Measurements from ENCODE around the gene TEX35.
A peak's percentile ranks its signal among the peaks of the same experiment; 100 is the strongest.

TEX35 gene

DNA sequence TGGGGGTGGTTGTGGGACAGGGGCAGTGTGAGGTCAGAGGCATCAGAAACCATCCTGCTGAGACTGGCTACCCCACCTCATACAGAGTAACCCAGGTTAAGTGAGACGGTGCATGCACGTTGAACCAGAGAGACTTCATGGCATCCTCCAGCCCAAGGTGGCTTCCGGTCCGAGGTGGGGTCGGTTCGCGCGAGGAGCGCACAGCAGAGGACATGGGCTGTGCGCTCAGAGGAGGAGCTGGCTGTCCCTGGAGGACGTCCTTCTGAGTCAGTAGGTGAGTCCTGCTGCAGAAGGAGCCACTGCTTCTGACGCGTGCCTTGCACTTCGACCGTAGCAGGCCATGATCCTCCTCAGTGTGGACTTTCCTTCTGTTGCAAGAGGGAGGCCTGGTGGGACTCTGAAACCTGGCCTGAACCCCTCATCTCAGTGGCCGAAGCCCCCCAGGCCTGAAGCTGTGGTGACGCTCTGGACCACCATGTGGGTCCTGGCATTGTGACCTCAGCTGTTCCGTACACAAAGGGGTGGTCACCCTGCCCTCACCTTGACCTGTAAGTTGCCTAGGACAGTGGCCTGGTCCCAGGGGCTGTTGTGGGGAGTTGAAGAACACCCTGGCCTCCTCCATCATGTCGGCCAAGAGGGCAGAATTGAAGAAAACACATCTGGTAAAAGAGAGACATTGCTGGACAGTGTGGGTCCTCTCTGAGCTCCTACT lies at the start of gene TEX35:
Gene TEX35, plus strand, starts transcription at position 544 of the 712 bp plus-strand sequence. Its CDS starts 80 bp downstream, at position 624.
- Histone ChIP-seq H3K27me3 (ENCODE audit: control insufficient read depth in 5 of 5, insufficient read depth in 4 of 5, low read length in 5 of 5) (no peaks in the 10 kb centered on the region), H3K9me3 (ENCODE audit: control insufficient read depth in 5 of 5, low read length in 5 of 5) (no peaks in the 10 kb centered on the region), H3K36me3 (ENCODE audit: control insufficient read depth in 5 of 5, insufficient read depth in 5 of 5, low read length in 5 of 5) (no peaks in the 10 kb centered on the region), H3K9ac (ENCODE audit: low read length in 5 of 5) (no peak within 1 kb of the TSS), H3K27ac (ENCODE audit: low read depth, low read length) (no peak within 1 kb of the TSS), H3K4me3 (ENCODE audit: low read depth in 1 of 5, low read length in 5 of 5) (peak within 1 kb of the TSS in 1 of 5 donors; percentile 37), H3K4me1 (ENCODE audit: control insufficient read depth in 5 of 5, insufficient read depth in 5 of 5, low read length in 5 of 5) (peaks cover 4 to 12% (median 11%) of the 10 kb centered on the region in 5 donors)

DNA sequence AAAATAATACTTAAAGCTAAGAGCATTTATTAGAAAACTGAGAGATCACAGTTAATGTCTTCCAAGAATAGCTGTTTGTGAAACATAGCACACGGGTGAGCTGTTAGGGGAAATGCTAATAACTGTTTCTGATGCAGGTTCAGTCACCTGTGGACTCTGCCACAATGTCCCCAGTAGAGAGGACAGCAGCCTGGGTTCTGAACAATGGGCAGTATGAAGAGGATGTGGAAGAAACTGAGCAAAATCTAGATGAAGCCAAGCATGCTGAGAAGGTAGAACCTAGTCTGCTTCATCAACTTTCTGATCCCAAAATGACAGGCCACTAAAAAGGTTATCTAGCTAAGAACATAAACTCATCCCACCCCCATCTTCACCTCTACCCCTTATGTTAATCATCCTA lies 48.8 kb upstream of the TEX35 start:
- Histone ChIP-seq H3K27ac (ENCODE audit: low read depth, low read length) (no peak overlapping the region), H3K4me1 (ENCODE audit: control insufficient read depth in 5 of 5, insufficient read depth in 5 of 5, low read length in 5 of 5) (no peaks in the 10 kb centered on the region), H3K27me3 (ENCODE audit: control insufficient read depth in 5 of 5, insufficient read depth in 4 of 5, low read length in 5 of 5) (no peaks in the 10 kb centered on the region), H3K4me3 (ENCODE audit: low read depth in 1 of 5, low read length in 5 of 5) (no peak overlapping the region), H3K9ac (ENCODE audit: low read length in 5 of 5) (no peak overlapping the region), H3K9me3 (ENCODE audit: control insufficient read depth in 5 of 5, low read length in 5 of 5) (no peaks in the 10 kb centered on the region), H3K36me3 (ENCODE audit: control insufficient read depth in 5 of 5, insufficient read depth in 5 of 5, low read length in 5 of 5) (peaks cover 22 to 38% (median 27%) of the 10 kb centered on the region in 5 donors)

DNA sequence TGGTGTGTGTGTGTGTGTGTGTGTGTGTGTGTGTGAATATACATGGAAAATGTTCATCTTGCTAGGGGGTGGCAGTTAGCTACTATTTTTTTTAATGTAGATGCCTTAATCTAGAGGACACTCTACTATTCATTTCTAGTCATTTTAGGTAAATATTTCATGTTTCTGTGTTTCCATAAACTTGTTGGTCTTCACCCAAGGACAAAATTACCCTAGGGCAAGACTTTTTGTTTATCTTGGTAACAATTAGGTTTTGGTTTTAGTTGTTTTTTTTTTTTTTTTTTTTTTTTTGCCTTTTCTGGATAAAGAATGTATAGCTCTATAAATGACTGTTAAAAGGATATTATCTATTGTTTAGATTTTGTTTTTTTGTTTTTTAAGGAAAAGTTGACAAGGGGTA lies 48.3 kb upstream of the TEX35 start:
- H3K27ac ChIP-seq (ENCODE audit: low read depth, low read length) = no peak overlapping the region
- H3K9ac ChIP-seq (ENCODE audit: low read length in 5 of 5) = no peak overlapping the region
- H3K36me3 ChIP-seq (ENCODE audit: control insufficient read depth in 5 of 5, insufficient read depth in 5 of 5, low read length in 5 of 5) = peaks cover 26 to 42% (median 30%) of the 10 kb centered on the region in 5 donors
- H3K4me3 ChIP-seq (ENCODE audit: low read depth in 1 of 5, low read length in 5 of 5) = no peak overlapping the region
- H3K4me1 ChIP-seq (ENCODE audit: control insufficient read depth in 5 of 5, insufficient read depth in 5 of 5, low read length in 5 of 5) = no peaks in the 10 kb centered on the region
- no peaks in the 10 kb centered on the region for H3K9me3 ChIP-seq (ENCODE audit: control insufficient read depth in 5 of 5, low read length in 5 of 5)
- H3K27me3 ChIP-seq (ENCODE audit: control insufficient read depth in 5 of 5, insufficient read depth in 4 of 5, low read length in 5 of 5) = no peaks in the 10 kb centered on the region

DNA sequence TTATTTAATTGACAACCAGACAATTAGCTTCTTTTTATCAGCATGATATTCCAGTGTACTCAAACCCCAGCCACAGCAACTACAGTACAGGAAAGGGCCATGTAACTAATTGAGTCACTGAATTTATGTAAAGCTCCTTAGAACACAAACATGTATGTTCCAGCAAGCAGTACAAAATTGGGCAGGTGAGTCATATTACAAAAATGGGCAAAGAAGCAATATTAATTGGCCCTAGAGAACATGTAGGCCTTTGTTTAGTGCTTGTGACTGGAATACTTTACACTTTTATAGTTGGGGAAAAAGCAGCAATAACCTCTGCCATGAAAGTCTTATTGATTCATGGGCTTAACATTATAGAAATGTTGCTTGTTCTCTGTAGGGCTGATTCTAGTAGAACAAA lies 47.9 kb upstream of the TEX35 start:
- Histone ChIP-seq H3K27ac (ENCODE audit: low read depth, low read length) (no peak overlapping the region), H3K36me3 (ENCODE audit: control insufficient read depth in 5 of 5, insufficient read depth in 5 of 5, low read length in 5 of 5) (peaks cover 26 to 42% (median 30%) of the 10 kb centered on the region in 5 donors), H3K27me3 (ENCODE audit: control insufficient read depth in 5 of 5, insufficient read depth in 4 of 5, low read length in 5 of 5) (no peaks in the 10 kb centered on the region)

DNA sequence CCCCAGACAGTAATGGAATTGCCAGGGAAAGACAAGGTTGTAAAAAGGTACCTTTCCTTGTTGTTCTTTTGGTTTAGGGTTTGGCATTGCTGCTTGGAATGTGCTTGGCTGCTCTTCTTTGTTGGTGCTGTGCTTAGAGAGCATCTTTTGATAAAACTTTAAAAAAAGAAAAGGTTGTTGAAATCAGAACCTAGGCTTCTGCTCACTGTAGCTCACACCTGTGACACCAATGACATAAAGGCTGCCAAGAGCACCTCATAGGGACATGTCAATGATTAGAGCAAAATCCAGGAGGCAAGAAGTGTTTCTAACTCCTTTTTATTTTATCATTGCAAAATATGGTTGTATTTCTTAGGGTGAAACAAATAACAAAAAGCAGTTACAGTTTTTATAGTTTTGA lies 45.1 kb upstream of the TEX35 start:
- Histone ChIP-seq H3K4me1 (ENCODE audit: control insufficient read depth in 5 of 5, insufficient read depth in 5 of 5, low read length in 5 of 5) (peaks cover 0 to 5% (median 0%) of the 10 kb centered on the region in 5 donors), H3K36me3 (ENCODE audit: control insufficient read depth in 5 of 5, insufficient read depth in 5 of 5, low read length in 5 of 5) (peaks cover 26 to 52% (median 36%) of the 10 kb centered on the region in 5 donors), H3K4me3 (ENCODE audit: low read depth in 1 of 5, low read length in 5 of 5) (no peak overlapping the region), H3K27ac (ENCODE audit: low read depth, low read length) (no peak overlapping the region), H3K9me3 (ENCODE audit: control insufficient read depth in 5 of 5, low read length in 5 of 5) (no peaks in the 10 kb centered on the region), H3K9ac (ENCODE audit: low read length in 5 of 5) (no peak overlapping the region), H3K27me3 (ENCODE audit: control insufficient read depth in 5 of 5, insufficient read depth in 4 of 5, low read length in 5 of 5) (no peaks in the 10 kb centered on the region)

More for the DNA sequence above, 47.9 kb upstream of the TEX35 start:
- Histone ChIP-seq H3K4me3 (ENCODE audit: low read depth in 1 of 5, low read length in 5 of 5) (no peak overlapping the region), H3K4me1 (ENCODE audit: control insufficient read depth in 5 of 5, insufficient read depth in 5 of 5, low read length in 5 of 5) (no peaks in the 10 kb centered on the region), H3K9me3 (ENCODE audit: control insufficient read depth in 5 of 5, low read length in 5 of 5) (no peaks in the 10 kb centered on the region), H3K9ac (ENCODE audit: low read length in 5 of 5) (no peak overlapping the region)

DNA sequence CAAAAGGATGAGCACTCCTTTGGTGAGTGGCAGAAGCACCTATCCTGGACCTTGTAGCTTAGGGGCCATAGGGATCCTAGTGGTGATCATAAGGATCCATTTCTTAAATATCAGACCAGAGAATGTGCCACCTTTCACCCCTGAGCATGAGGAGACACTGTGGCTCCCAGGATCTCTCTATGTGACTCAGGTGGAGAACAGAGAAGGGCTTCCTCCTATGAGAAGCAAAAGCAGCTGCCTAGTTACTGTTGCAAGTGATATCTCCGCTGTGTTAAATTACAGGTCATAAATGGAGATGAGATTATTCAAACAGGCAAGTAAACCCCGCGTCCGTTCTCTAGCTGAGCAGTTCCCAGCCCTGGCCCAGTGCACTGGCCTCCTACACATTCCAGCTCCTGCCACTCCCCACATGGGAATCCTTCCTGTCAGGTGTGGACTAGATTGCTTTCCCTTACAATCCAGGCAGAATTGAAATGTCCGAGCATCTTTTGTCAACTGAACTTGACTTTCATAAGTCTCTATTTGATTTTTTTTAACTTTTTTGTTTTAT lies 42.4 kb upstream of the TEX35 start:
- H3K27ac ChIP-seq (ENCODE audit: low read depth, low read length) = no peak overlapping the region
- H3K4me1 ChIP-seq (ENCODE audit: control insufficient read depth in 5 of 5, insufficient read depth in 5 of 5, low read length in 5 of 5) = peaks cover 0 to 5% (median 0%) of the 10 kb centered on the region in 5 donors
- H3K27me3 ChIP-seq (ENCODE audit: control insufficient read depth in 5 of 5, insufficient read depth in 4 of 5, low read length in 5 of 5) = no peaks in the 10 kb centered on the region
- H3K9ac ChIP-seq (ENCODE audit: low read length in 5 of 5) = no peak overlapping the region
- peaks cover 22 to 67% (median 49%) of the 10 kb centered on the region in 5 donors for H3K36me3 ChIP-seq (ENCODE audit: control insufficient read depth in 5 of 5, insufficient read depth in 5 of 5, low read length in 5 of 5)
- no peak overlapping the region for H3K4me3 ChIP-seq (ENCODE audit: low read depth in 1 of 5, low read length in 5 of 5)
- H3K9me3 ChIP-seq (ENCODE audit: control insufficient read depth in 5 of 5, low read length in 5 of 5) = no peaks in the 10 kb centered on the region

DNA sequence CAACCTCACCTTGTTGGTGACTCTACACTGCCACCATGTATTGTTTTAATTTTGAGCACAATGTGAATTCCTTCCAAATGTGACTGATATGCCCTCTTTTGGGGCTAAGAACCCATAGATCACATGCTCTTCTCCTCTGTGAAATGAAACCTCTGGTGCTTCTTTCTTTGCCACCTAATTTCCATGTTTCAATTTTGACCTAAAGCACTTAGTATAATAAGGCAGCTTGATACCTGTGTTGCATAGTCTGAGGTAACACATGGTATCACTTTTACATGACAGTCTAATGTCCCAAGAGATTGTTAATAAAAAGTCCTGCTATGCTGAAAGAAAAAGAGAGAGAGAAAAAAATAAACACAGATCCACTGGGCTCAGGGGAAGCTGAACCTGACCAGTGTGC lies 40.4 kb upstream of the TEX35 start:
- Histone ChIP-seq H3K36me3 (ENCODE audit: control insufficient read depth in 5 of 5, insufficient read depth in 5 of 5, low read length in 5 of 5) (peaks cover 10 to 52% (median 34%) of the 10 kb centered on the region in 5 donors), H3K4me3 (ENCODE audit: low read depth in 1 of 5, low read length in 5 of 5) (no peak overlapping the region)

DNA sequence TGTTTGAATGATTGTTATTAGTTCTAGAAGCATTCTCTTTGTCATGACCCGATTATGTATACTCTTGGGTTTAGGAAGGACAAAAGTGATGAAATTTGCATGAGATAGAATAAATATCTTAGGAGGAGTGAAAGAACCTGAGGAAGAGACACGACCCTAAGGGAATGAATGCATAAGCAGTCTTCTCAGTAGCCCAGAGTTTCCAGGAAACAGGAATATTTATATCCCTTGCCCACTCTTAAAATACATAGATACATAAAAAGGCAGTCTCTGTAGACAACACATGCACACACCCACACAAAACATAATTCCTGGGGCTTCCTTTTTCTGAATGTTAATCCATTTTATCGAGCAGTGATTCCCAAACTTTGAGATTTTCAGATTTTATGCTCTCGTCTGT lies 35.5 kb upstream of the TEX35 start:
- no peaks in the 10 kb centered on the region for H3K9me3 ChIP-seq (ENCODE audit: control insufficient read depth in 5 of 5, low read length in 5 of 5)
- peaks cover 4 to 31% (median 21%) of the 10 kb centered on the region in 5 donors for H3K36me3 ChIP-seq (ENCODE audit: control insufficient read depth in 5 of 5, insufficient read depth in 5 of 5, low read length in 5 of 5)
- H3K4me3 ChIP-seq (ENCODE audit: low read depth in 1 of 5, low read length in 5 of 5) = no peak overlapping the region
- no peak overlapping the region for H3K9ac ChIP-seq (ENCODE audit: low read length in 5 of 5)
- no peaks in the 10 kb centered on the region for H3K27me3 ChIP-seq (ENCODE audit: control insufficient read depth in 5 of 5, insufficient read depth in 4 of 5, low read length in 5 of 5)
- H3K4me1 ChIP-seq (ENCODE audit: control insufficient read depth in 5 of 5, insufficient read depth in 5 of 5, low read length in 5 of 5) = no peaks in the 10 kb centered on the region
- no peak overlapping the region for H3K27ac ChIP-seq (ENCODE audit: low read depth, low read length)

More for the DNA sequence above, 40.4 kb upstream of the TEX35 start:
- H3K27ac ChIP-seq (ENCODE audit: low read depth, low read length) = no peak overlapping the region
- H3K9me3 ChIP-seq (ENCODE audit: control insufficient read depth in 5 of 5, low read length in 5 of 5) = no peaks in the 10 kb centered on the region
- no peaks in the 10 kb centered on the region for H3K27me3 ChIP-seq (ENCODE audit: control insufficient read depth in 5 of 5, insufficient read depth in 4 of 5, low read length in 5 of 5)
- H3K9ac ChIP-seq (ENCODE audit: low read length in 5 of 5) = no peak overlapping the region
- H3K4me1 ChIP-seq (ENCODE audit: control insufficient read depth in 5 of 5, insufficient read depth in 5 of 5, low read length in 5 of 5) = peaks cover 0 to 5% (median 0%) of the 10 kb centered on the region in 5 donors

DNA sequence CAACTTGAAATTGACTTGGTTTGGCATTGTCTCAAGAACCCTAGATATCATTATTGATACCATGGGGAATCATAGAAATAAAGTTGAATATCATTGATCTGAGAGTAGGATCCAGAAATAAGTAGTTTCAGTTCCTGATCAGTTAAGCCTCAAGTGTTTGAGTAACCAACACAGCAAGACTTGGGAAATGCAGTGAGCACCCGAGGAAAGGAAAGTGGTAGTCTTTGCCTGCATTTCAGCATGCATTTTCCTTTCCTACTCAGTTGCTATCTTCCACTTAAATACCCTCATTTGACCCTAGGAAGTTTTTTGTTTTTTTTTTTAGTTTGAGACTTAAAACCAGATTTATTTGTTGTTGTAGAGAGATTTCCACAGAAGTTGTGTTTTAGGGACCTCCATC lies 35.1 kb upstream of the TEX35 start:
- Histone ChIP-seq H3K27me3 (ENCODE audit: control insufficient read depth in 5 of 5, insufficient read depth in 4 of 5, low read length in 5 of 5) (no peaks in the 10 kb centered on the region), H3K36me3 (ENCODE audit: control insufficient read depth in 5 of 5, insufficient read depth in 5 of 5, low read length in 5 of 5) (peaks cover 4 to 27% (median 19%) of the 10 kb centered on the region in 5 donors), H3K27ac (ENCODE audit: low read depth, low read length) (no peak overlapping the region), H3K4me1 (ENCODE audit: control insufficient read depth in 5 of 5, insufficient read depth in 5 of 5, low read length in 5 of 5) (no peaks in the 10 kb centered on the region), H3K9me3 (ENCODE audit: control insufficient read depth in 5 of 5, low read length in 5 of 5) (no peaks in the 10 kb centered on the region), H3K4me3 (ENCODE audit: low read depth in 1 of 5, low read length in 5 of 5) (no peak overlapping the region), H3K9ac (ENCODE audit: low read length in 5 of 5) (no peak overlapping the region)

DNA sequence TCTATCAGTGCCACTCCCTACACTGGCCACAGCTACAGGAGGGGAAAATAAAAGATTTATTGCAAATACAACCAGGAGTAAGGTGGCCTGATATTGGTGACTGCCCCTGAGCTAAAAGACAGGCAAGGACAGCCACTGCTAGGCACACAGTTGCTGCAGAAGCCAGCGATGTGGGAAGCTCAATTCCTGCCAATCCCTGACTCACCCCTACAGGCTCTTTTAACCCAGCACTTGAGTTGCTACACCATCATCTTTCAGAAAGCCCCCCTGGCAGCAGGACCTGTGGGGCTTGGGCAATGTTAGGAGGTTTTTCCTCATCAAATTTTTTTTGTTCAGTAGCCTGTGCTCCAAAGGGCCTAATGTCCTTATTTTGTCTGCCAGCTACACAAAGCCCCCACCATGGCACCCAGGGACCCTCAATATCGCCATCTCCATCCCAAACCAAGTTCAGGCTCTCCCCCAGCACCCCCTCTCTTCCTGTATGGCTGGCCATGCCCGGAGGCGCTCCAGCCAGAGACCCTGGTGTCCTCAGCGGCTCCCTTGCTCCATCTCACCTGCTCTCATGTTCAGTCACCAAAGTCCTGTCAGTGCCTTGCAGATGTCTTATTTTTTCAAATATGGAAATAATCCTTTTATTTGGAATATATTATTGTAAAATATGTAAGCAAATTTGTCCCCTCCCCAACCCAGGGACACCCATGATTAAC lies 29.5 kb upstream of the TEX35 start:
- H3K36me3 ChIP-seq (ENCODE audit: control insufficient read depth in 5 of 5, insufficient read depth in 5 of 5, low read length in 5 of 5) = peaks cover 0 to 3% (median 2%) of the 10 kb centered on the region in 5 donors
- H3K9me3 ChIP-seq (ENCODE audit: control insufficient read depth in 5 of 5, low read length in 5 of 5) = no peaks in the 10 kb centered on the region
- H3K27ac ChIP-seq (ENCODE audit: low read depth, low read length) = no peak overlapping the region

More for the DNA sequence above, 29.5 kb upstream of the TEX35 start:
- H3K4me1 ChIP-seq (ENCODE audit: control insufficient read depth in 5 of 5, insufficient read depth in 5 of 5, low read length in 5 of 5) = peaks cover 0 to 22% (median 11%) of the 10 kb centered on the region in 5 donors
- no peak overlapping the region for H3K4me3 ChIP-seq (ENCODE audit: low read depth in 1 of 5, low read length in 5 of 5)
- peaks cover 3 to 19% (median 9%) of the 10 kb centered on the region in 5 donors for H3K27me3 ChIP-seq (ENCODE audit: control insufficient read depth in 5 of 5, insufficient read depth in 4 of 5, low read length in 5 of 5)
- peak overlapping the region in 1 of 5 donors; percentile 7 for H3K9ac ChIP-seq (ENCODE audit: low read length in 5 of 5)

Measured in subcutaneous abdominal adipose tissue (tissue), 5 donors.